HEK293 (cell line): ENCODE data around the gene TIGD7.
A peak's percentile ranks its signal among the peaks of the same experiment; 100 is the strongest.

Experiments used
- CTCF ChIA-PET: fragments of 350-600 bp; formaldehyde crosslinking; extraction: SDS; loops from one replicate; lab custom pipeline; 2021; ENCODE audit warnings: antibody characterized with exemption; lab: Yijun Ruan, JAX
- POLR2A ChIA-PET: fragments of 300-600 bp; formaldehyde crosslinking; extraction: SDS; loops from one replicate; lab custom pipeline; 2020; ENCODE audit warnings: antibody characterized with exemption, inconsistent platforms; lab: Yijun Ruan, JAX
- H3K27ac ChIP-seq: fragments of 200-500 bp; sonication (Bioruptor generic); 2 replicates; pipeline ENCODE4 v1.5.1; 2014; ENCODE audit warnings: low read depth, low read length, control low read depth, inconsistent platforms; ENCODE audit errors: extremely low read depth
- H3K36me3 ChIP-seq, 2 experiments: fragments of 200-500 bp in 1 of 2; sonication (Bioruptor generic) in 1 of 2; 1 replicate in 1 of 2; 2 replicates in 1 of 2; pipeline ENCODE4 v1.5.1; 2014 to 2017; ENCODE audit warnings: inconsistent platforms in 2 of 2, low read length in 2 of 2; ENCODE audit not compliant: control insufficient read depth in 2 of 2, insufficient read depth in 1 of 2
- H3K4me1 ChIP-seq: fragments of 200-500 bp; sonication (Bioruptor generic); 2 replicates; pipeline ENCODE4 v1.5.1; 2014; ENCODE audit warnings: mild to moderate bottlenecking, low read length, inconsistent platforms; ENCODE audit not compliant: control insufficient read depth, insufficient read depth
- H3K4me3 ChIP-seq: 2 replicates; pipeline ENCODE4 v1.5.1; 2011; ENCODE audit warnings: low read depth, mild to moderate bottlenecking, control low read depth, low read length, moderate library complexity
- H3K9me3 ChIP-seq: fragments of 200-500 bp; sonication (Bioruptor generic); 2 replicates; pipeline ENCODE4 v1.5.1; 2014; ENCODE audit warnings: low read depth, low read length, inconsistent platforms; ENCODE audit not compliant: control insufficient read depth, insufficient read depth
- KLF1 ChIP-seq: fragments of 450-650 bp; formaldehyde crosslinking; IDR thresholded peaks from 2 replicates; pipeline ENCODE4 v1.5.1; 2016; ENCODE audit warnings: missing biosample characterization, missing genetic modification characterization
- KLF8 ChIP-seq: fragments of 450-650 bp; formaldehyde crosslinking; IDR thresholded peaks from 2 replicates; pipeline ENCODE4 v1.5.1; 2016; ENCODE audit warnings: missing biosample characterization, missing genetic modification characterization
- TRIM28 ChIP-seq: IDR thresholded peaks from 2 replicates; pipeline ENCODE4 v1.6.1; 2011; ENCODE audit warnings: low read length, control low read depth, borderline replicate concordance
- ZIC2 ChIP-seq: fragments of 450-650 bp; formaldehyde crosslinking; IDR thresholded peaks from 2 replicates; pipeline ENCODE4 v1.5.1; 2016; ENCODE audit warnings: missing biosample characterization, missing genetic modification characterization
- ZNF138 ChIP-seq: fragments of 450-650 bp; formaldehyde crosslinking; IDR thresholded peaks from 2 replicates; pipeline ENCODE4 v1.5.1; 2016; ENCODE audit warnings: missing biosample characterization, missing genetic modification characterization, borderline replicate concordance
- ZNF140 ChIP-seq: fragments of 450-650 bp; formaldehyde crosslinking; IDR thresholded peaks from 2 replicates; pipeline ENCODE4 v1.5.1; 2016; ENCODE audit warnings: missing biosample characterization, missing genetic modification characterization
- ZNF175 ChIP-seq: fragments of 450-650 bp; formaldehyde crosslinking; IDR thresholded peaks from 2 replicates; pipeline ENCODE4 v1.5.1; 2016; ENCODE audit warnings: missing biosample characterization, missing genetic modification characterization
- ZNF19 ChIP-seq: fragments of 450-650 bp; formaldehyde crosslinking; IDR thresholded peaks from 2 replicates; pipeline ENCODE4; 2016; ENCODE audit warnings: missing biosample characterization, missing genetic modification characterization, low read depth
- ZNF211 ChIP-seq: fragments of 450-650 bp; formaldehyde crosslinking; IDR thresholded peaks from 2 replicates; pipeline ENCODE4 v1.5.1; 2016; ENCODE audit warnings: low read depth, missing biosample characterization, missing genetic modification characterization
- ZNF292 ChIP-seq: fragments of 450-650 bp; formaldehyde crosslinking; IDR thresholded peaks from 2 replicates; pipeline ENCODE4 v1.5.1; 2016; ENCODE audit warnings: low read depth, missing biosample characterization, missing genetic modification characterization, borderline replicate concordance
- ZNF354C ChIP-seq: fragments of 450-650 bp; formaldehyde crosslinking; IDR thresholded peaks from 2 replicates; pipeline ENCODE4 v1.5.1; 2016; ENCODE audit warnings: missing biosample characterization, missing genetic modification characterization, low read depth, borderline replicate concordance
- ZNF366 ChIP-seq: fragments of 450-650 bp; formaldehyde crosslinking; conservative IDR thresholded peaks from 2 replicates; pipeline ENCODE4 v1.5.1; 2016; ENCODE audit warnings: missing biosample characterization, missing genetic modification characterization
- ZNF433 ChIP-seq: fragments of 450-650 bp; formaldehyde crosslinking; IDR thresholded peaks from 2 replicates; pipeline ENCODE4 v1.5.1; 2016; ENCODE audit warnings: missing biosample characterization, missing genetic modification characterization, low read depth
- ZNF473 ChIP-seq: fragments of 450-650 bp; formaldehyde crosslinking; IDR thresholded peaks from 2 replicates; pipeline ENCODE4 v1.5.1; 2017; ENCODE audit warnings: missing biosample characterization, missing genetic modification characterization
- ZNF600 ChIP-seq: fragments of 450-650 bp; formaldehyde crosslinking; IDR thresholded peaks from 2 replicates; pipeline ENCODE4 v1.5.1; 2016; ENCODE audit warnings: missing biosample characterization, missing genetic modification characterization
- ZNF658 ChIP-seq: fragments of 450-650 bp; formaldehyde crosslinking; IDR thresholded peaks from 2 replicates; pipeline ENCODE4; 2016; ENCODE audit warnings: missing biosample characterization, missing genetic modification characterization
- TF ChIP-seq, protein P1 (sequence below): fragments of 450-650 bp; formaldehyde crosslinking; IDR thresholded peaks from 2 replicates; pipeline ENCODE4 v1.5.1; 2016; ENCODE audit warnings: missing biosample characterization, missing genetic modification characterization
- TF ChIP-seq, protein P2 (sequence below): fragments of 450-650 bp; formaldehyde crosslinking; IDR thresholded peaks from 2 replicates; pipeline ENCODE4 v1.5.1; 2017; ENCODE audit warnings: missing biosample characterization, missing genetic modification characterization
- TF ChIP-seq, protein P3 (sequence below): fragments of 450-650 bp; formaldehyde crosslinking; IDR thresholded peaks from 2 replicates; pipeline ENCODE4 v1.5.1; 2016; ENCODE audit warnings: missing biosample characterization, missing genetic modification characterization
- TF ChIP-seq, protein P4 (sequence below): fragments of 450-650 bp; formaldehyde crosslinking; IDR thresholded peaks from 2 replicates; pipeline ENCODE4 v1.5.1; 2016; ENCODE audit warnings: missing biosample characterization, missing genetic modification characterization
- TF ChIP-seq, protein P5 (sequence below): IDR thresholded peaks from 2 replicates; pipeline ENCODE4 v1.6.1; 2011; ENCODE audit warnings: mild to moderate bottlenecking, low read depth, low read length, borderline replicate concordance

Gene TIGD7

DNA sequence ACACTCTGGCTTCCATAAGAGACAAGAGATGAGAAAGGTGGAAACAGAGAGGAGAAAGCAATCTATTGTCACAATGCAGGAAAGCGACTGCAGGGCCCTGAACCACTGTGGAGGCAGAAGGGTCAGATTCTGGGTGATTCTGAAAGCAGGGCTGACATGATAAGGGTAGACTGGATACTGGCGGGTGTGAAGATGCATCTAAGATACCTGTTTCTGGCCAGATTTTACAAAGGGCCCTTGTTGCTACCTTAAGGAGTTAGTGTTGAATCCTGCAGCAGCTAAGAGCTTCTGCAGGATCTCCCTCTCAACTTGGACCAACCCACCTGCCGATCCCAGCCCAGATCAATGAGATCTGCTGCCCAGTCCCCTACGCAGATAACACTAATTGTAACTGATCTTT is 42.7 kb downstream of the TIGD7 start:
- CTCF ChIA-PET = interaction anchor here (0.6 kb wide), 1 partner anchor 224 kb away, joined by 4 read pairs; no protein-coding TSS in a partner anchor
- H3K36me3 ChIP-seq = no peaks in the 10 kb centered on the region
- H3K4me1 ChIP-seq = no peaks in the 10 kb centered on the region
- H3K9me3 ChIP-seq = no peaks in the 10 kb centered on the region
- H3K4me3 ChIP-seq = no peak overlapping the region
- no peak for TF ChIP-seq ZNF433 (tag by site-specific recombination)
- TF ChIP-seq, protein P1, sequence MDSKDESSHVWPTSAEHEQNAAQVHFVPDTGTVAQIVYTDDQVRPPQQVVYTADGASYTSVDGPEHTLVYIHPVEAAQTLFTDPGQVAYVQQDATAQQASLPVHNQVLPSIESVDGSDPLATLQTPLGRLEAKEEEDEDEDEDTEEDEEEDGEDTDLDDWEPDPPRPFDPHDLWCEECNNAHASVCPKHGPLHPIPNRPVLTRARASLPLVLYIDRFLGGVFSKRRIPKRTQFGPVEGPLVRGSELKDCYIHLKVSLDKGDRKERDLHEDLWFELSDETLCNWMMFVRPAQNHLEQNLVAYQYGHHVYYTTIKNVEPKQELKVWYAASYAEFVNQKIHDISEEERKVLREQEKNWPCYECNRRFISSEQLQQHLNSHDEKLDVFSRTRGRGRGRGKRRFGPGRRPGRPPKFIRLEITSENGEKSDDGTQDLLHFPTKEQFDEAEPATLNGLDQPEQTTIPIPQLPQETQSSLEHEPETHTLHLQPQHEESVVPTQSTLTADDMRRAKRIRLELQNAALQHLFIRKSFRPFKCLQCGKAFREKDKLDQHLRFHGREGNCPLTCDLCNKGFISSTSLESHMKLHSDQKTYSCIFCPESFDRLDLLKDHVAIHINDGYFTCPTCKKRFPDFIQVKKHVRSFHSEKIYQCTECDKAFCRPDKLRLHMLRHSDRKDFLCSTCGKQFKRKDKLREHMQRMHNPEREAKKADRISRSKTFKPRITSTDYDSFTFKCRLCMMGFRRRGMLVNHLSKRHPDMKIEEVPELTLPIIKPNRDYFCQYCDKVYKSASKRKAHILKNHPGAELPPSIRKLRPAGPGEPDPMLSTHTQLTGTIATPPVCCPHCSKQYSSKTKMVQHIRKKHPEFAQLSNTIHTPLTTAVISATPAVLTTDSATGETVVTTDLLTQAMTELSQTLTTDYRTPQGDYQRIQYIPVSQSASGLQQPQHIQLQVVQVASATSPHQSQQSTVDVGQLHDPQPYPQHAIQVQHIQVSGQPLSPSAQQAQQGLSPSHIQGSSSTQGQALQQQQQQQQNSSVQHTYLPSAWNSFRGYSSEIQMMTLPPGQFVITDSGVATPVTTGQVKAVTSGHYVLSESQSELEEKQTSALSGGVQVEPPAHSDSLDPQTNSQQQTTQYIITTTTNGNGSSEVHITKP (tag by site-specific recombination) = peak; percentile 72
- TF ChIP-seq, all 188 proteins: peak for 1
- POLR2A ChIA-PET = interaction anchor here (2.0 kb wide), 1 partner anchor 21 kb away, joined by 8 read pairs; the partner anchor contains the start of gene ZNF263
- H3K27ac ChIP-seq = no peak overlapping the region

DNA sequence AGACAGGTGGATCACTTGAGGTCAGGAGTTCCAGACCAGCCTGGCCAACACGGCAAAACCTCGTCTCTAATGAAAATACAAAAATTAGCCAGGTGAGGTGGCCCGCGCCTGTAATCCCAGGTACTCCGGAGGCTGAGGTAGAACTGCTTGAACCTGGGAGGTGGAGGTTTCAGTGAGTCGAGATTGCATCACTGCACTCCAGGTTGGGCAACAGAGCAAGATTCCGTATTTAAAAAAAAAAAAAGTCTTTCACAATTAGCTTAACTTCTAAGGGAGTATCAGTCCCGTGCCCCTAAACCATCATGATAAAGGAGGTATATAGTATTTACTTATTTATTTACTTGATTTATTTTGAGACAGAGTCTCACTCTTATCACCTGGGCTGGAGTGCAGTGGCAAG is 45.4 kb downstream of the TIGD7 start:
- CTCF ChIA-PET = no interaction called here

DNA sequence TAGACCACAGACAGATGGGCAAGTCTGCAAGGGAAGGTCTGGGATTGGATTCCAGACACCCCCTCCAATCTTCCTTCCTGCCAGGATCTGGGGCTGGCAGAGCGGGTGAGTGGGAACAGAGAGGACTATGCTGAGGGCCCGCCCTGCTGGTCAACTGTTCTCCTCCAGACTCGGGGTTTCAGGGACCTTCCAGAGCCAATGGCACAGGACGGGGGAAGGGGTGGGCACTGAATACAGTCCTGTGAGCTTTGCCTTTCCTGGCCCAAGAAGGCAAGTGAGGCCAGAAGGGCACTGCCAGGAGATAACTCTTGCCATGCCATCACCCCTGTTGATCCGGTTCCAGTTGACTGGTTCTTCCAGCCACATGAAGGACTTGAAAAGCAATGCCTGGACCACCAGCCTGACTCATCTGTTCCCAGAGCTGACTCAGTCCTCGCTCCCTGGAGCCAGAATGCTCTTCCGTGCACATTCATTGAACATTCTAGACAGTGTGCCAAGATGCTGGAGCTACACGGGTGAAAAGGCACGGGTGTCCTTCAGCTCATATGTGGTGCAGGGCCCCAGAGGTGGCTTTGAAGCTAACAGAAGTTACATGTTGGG is 48.3 kb downstream of the TIGD7 start:
- H3K36me3 ChIP-seq = no peaks in the 10 kb centered on the region
- no peaks in the 10 kb centered on the region for H3K9me3 ChIP-seq
- H3K27ac ChIP-seq = no peak overlapping the region
- no peak overlapping the region for H3K4me3 ChIP-seq
- no peaks in the 10 kb centered on the region for H3K4me1 ChIP-seq
- CTCF ChIA-PET = interaction anchor here (1.7 kb wide), 1 partner anchor 10 kb away, joined by 5 read pairs; no protein-coding TSS in a partner anchor
- POLR2A ChIA-PET = no interaction called here
- TF ChIP-seq, protein P2, sequence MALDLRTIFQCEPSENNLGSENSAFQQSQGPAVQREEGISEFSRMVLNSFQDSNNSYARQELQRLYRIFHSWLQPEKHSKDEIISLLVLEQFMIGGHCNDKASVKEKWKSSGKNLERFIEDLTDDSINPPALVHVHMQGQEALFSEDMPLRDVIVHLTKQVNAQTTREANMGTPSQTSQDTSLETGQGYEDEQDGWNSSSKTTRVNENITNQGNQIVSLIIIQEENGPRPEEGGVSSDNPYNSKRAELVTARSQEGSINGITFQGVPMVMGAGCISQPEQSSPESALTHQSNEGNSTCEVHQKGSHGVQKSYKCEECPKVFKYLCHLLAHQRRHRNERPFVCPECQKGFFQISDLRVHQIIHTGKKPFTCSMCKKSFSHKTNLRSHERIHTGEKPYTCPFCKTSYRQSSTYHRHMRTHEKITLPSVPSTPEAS (tag by site-specific recombination) = no peak
- TF ChIP-seq ZNF600 (tag by site-specific recombination) (no peak), ZNF473 (tag by site-specific recombination) (no peak), ZNF138 (tag by site-specific recombination) (no peak), ZNF354C (no peak), KLF8 (no peak), ZNF658 (tag by site-specific recombination) (no peak), ZNF140 (tag by site-specific recombination) (no peak), ZNF292 (tag by site-specific recombination) (no peak), ZNF366 (no peak), ZNF211 (tag by site-specific recombination) (no peak), TRIM28 (no peak), KLF1 (tag by site-specific recombination) (no peak)
- TF ChIP-seq, protein P3, sequence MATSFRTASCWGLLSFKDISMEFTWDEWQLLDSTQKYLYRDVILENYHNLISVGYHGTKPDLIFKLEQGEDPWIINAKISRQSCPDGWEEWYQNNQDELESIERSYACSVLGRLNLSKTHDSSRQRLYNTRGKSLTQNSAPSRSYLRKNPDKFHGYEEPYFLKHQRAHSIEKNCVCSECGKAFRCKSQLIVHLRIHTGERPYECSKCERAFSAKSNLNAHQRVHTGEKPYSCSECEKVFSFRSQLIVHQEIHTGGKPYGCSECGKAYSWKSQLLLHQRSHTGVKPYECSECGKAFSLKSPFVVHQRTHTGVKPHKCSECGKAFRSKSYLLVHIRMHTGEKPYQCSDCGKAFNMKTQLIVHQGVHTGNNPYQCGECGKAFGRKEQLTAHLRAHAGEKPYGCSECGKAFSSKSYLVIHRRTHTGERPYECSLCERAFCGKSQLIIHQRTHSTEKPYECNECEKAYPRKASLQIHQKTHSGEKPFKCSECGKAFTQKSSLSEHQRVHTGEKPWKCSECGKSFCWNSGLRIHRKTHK (tag by site-specific recombination) = no peak
- TF ChIP-seq, protein P4, sequence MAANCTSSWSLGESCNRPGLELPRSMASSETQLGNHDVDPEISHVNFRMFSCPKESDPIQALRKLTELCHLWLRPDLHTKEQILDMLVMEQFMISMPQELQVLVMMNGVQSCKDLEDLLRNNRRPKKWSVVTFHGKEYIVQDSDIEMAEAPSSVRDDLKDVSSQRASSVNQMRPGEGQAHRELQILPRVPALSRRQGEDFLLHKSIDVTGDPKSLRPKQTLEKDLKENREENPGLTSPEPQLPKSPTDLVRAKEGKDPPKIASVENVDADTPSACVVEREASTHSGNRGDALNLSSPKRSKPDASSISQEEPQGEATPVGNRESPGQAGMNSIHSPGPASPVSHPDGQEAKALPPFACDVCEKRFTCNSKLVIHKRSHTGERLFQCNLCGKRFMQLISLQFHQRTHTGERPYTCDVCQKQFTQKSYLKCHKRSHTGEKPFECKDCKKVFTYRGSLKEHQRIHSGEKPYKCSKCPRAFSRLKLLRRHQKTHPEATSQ (tag by site-specific recombination) = no peak

More for the DNA sequence above, 45.4 kb downstream of the TIGD7 start:
- Histone ChIP-seq H3K27ac (no peak overlapping the region), H3K36me3 (no peaks in the 10 kb centered on the region), H3K9me3 (no peaks in the 10 kb centered on the region), H3K4me3 (no peak overlapping the region), H3K4me1 (no peaks in the 10 kb centered on the region)
- POLR2A ChIA-PET = no interaction called here
- TF ChIP-seq ZNF19 (no peak), ZNF175 (no peak), ZNF366 (no peak), ZIC2 (tag by site-specific recombination) (no peak)
- TF ChIP-seq, protein P5, sequence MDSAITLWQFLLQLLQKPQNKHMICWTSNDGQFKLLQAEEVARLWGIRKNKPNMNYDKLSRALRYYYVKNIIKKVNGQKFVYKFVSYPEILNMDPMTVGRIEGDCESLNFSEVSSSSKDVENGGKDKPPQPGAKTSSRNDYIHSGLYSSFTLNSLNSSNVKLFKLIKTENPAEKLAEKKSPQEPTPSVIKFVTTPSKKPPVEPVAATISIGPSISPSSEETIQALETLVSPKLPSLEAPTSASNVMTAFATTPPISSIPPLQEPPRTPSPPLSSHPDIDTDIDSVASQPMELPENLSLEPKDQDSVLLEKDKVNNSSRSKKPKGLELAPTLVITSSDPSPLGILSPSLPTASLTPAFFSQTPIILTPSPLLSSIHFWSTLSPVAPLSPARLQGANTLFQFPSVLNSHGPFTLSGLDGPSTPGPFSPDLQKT = no peak
